Left lung (tissue), 14 donors: ENCODE data around the gene TGM4. TPM values are rescaled to one million over a fixed set of nuclear protein-coding genes. Genes with fewer than 3 reads are reported as not detected.

Experiments
- ATAC-seq: fragments of 200-7000 bp; cut with Tn5 transposase; one replicate; pipeline ENCODE4 v1.9.1; 2020; ENCODE audit warnings: moderate library complexity
- DNase-seq, 4 donors: peaks; one replicate each; pipeline ENCODE4 v3.0.0-alpha.2; 2013 to 2020
- H3K27ac ChIP-seq, 2 donors: fragments of 200-600 bp; sonication (generic) in 1 of 2; one replicate each; pipeline versions ENCODE4 v1.5.0 to v1.8.0; 2020 to 2021
- H3K27me3 ChIP-seq, 2 donors: fragments of 200-600 bp; sonication (generic) in 1 of 2; one replicate each; pipeline versions ENCODE4 v1.5.0 to v1.8.0; 2020 to 2021
- H3K36me3 ChIP-seq, 2 donors: fragments of 200-600 bp; sonication (generic) in 1 of 2; one replicate each; pipeline versions ENCODE4 v1.5.0 to v1.8.0; 2020 to 2021
- H3K4me1 ChIP-seq, 2 donors: fragments of 200-600 bp; one replicate each; pipeline ENCODE4 v1.8.0; 2021
- H3K4me3 ChIP-seq, 2 donors: fragments of 200-600 bp; sonication (generic) in 1 of 2; one replicate each; pipeline versions ENCODE4 v1.5.0 to v1.8.0; 2020 to 2021; ENCODE audit warnings: mild to moderate bottlenecking in 1 of 2
- H3K9me3 ChIP-seq, 2 donors: fragments of 200-600 bp; sonication (generic) in 1 of 2; one replicate each; pipeline versions ENCODE4 v1.5.0 to v1.8.0; 2020 to 2021
- CTCF ChIP-seq, 2 donors: fragments of 200-600 bp; sonication (generic) in 1 of 2; IDR thresholded peaks; one replicate each; pipeline versions ENCODE4 v1.5.0 to v1.8.0; 2021; ENCODE audit warnings: antibody characterized with exemption in 2 of 2
- intact Hi-C, 2 donors: fragments of 100-400 bp; cut with DNase I; formaldehyde crosslinking; loops; one replicate each; pipeline versions ENCODE4 v1.11.2 to v1.14.2; 2022
- long read RNA-seq, 12 donors: library from polyadenylated mRNA in 2 of 12; unstranded in 2 of 12; transcript quantifications; one replicate each; pipeline ENCODE4 v2.0.0 and lab custom pipeline, GENCODE V29; 2019 to 2026
- polyA plus RNA-seq, 6 donors: library from polyadenylated mRNA; unstranded; fragments of 120-200 nt; gene quantifications; one replicate each; pipeline ENCODE4 v1.2.1, GENCODE V29; 2013; ENCODE audit not compliant: insufficient read length in 6 of 6
- total RNA-seq, 2 donors: library from RNA; stranded (reverse); fragmentation: NEBNext Ultra II Directional; extraction: Animal tissue kit (Norgen Biotek cat#: 25700); gene quantifications; one replicate each; pipeline ENCODE4 v1.2.1, GENCODE V29; 2021
- donor health status: DM: no; HTN: yes; CAD: no.
- donor health status: DM: no; HTN: no; CAD: no.

Gene TGM4
- total RNA-seq (not detected), polyA plus RNA-seq (under 1 TPM in 5 of 6 donors, not detected in 1; 0.06 to 0.14 (median 0.06) TPM)
- long read RNA-seq, donor 1 = 0 reads
- long read RNA-seq, donor 2 = 0 reads
- long read RNA-seq, donor 3 = 0 reads
- long read RNA-seq, donor 4 = 0 reads
- long read RNA-seq, donor 5 = 0 reads
- long read RNA-seq, donor 6 = 0 reads
- long read RNA-seq, donor 7 = 0 reads
- long read RNA-seq, donor 8 = 0 reads
- long read RNA-seq, donor 9 = 0 reads
- long read RNA-seq, donor 10 = 0 reads
- long read RNA-seq, donor 11 = 0 reads
- long read RNA-seq, donor 12 = 0 reads

- H3K27me3 ChIP-seq = no peaks in the 10 kb centered on the region
- no peaks in the 10 kb centered on the region for H3K4me1 ChIP-seq
- H3K36me3 ChIP-seq = no peaks in the 10 kb centered on the region
- no peak for TF ChIP-seq CTCF (IDR thresholded peaks at IDR 0.05)
- no peaks in the 10 kb centered on the region for H3K9me3 ChIP-seq
- no peak within 1 kb of the TSS for H3K27ac ChIP-seq
- intact Hi-C loops = no loop called here
- DNase-seq (no peak), ATAC-seq (no peak)
- no peak within 1 kb of the TSS for H3K4me3 ChIP-seq
These were observed at the start of gene TGM4 for GRCh38 chr3:44874308-44874707. Gene TGM4, plus strand, starts transcription at chr3:44874608. Its CDS starts 71 bp downstream, at chr3:44874679.

DNA sequence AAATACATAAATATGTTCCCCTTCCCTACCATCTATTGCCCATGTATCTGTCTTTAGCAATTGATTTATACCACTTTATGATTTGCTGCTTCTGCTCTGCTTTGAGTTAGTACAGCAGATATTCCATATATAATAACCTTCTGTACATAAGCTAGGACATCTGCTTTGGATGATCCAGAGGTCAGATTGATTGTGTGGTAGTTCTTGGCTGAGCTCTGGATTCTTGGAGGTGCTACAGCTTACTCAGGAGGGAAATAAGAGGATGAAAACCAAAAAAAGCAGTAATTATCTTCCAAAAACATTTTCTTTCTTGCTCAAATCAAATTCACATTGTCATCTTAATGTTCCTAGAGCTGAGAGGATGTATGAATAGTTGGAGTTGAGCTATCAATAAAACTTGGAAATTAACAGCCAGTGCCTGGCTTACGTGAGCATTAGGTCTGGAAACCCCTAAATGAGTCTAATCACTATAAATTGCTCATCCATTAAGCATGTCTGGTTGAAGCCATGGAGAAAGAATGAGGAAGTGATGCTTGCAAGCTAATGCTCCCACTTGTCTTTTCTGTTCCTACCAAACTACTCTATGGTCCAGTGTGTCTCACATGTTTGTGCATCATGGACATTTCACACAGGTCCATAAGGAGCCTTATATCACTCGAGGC lies 49.0 kb upstream of the TGM4 start:
- ATAC-seq = no peak
- no peak overlapping the region for H3K4me3 ChIP-seq
- intact Hi-C loops = no loop called here

DNA sequence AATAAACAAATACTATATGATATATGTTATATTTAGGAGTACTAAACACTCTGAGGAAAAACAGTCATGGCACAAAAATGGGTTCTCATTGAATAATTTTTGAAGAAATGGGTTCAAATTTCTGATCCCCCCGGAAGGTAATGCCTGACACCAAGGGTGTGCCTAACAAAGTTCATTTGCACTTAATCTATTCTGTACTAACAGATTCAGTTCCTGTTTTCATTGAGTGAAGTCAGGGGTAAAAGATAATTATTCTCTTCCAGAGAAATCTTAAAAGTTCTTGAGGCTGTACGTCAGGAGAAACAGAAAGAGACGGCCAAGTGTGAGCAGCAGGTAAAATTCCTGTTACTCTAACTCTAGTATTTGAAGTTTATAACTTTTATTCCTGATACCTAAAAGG lies 47.2 kb upstream of the TGM4 start:
- TF ChIP-seq CTCF (IDR thresholded peaks at IDR 0.05) = no peak
- Histone ChIP-seq H3K36me3 (peaks cover 0 to 19% of the 10 kb centered on the region in 2 donors), H3K27ac (no peak overlapping the region), H3K4me3 (no peak overlapping the region), H3K27me3 (no peaks in the 10 kb centered on the region), H3K4me1 (no peaks in the 10 kb centered on the region), H3K9me3 (no peaks in the 10 kb centered on the region)
- DNase-seq (no peak), ATAC-seq (no peak)
- intact Hi-C loops = no loop called here

More for the DNA sequence above, 49.0 kb upstream of the TGM4 start:
- no peak for TF ChIP-seq CTCF (IDR thresholded peaks at IDR 0.05)
- DNase-seq = no peak
- H3K36me3 ChIP-seq = peaks cover 0 to 9% of the 10 kb centered on the region in 2 donors
- no peak overlapping the region for H3K27ac ChIP-seq
- H3K27me3 ChIP-seq = no peaks in the 10 kb centered on the region
- no peaks in the 10 kb centered on the region for H3K9me3 ChIP-seq
- H3K4me1 ChIP-seq = no peaks in the 10 kb centered on the region

- Histone ChIP-seq H3K36me3 (peaks cover 0 to 22% of the 10 kb centered on the region in 2 donors), H3K9me3 (peaks cover 0 to 9% of the 10 kb centered on the region in 2 donors), H3K27ac (no peak overlapping the region), H3K4me1 (no peaks in the 10 kb centered on the region), H3K27me3 (no peaks in the 10 kb centered on the region), H3K4me3 (no peak overlapping the region)
- no peak for TF ChIP-seq CTCF (IDR thresholded peaks at IDR 0.05)
- ATAC-seq (no peak), DNase-seq (no peak)
- intact Hi-C loops = no loop called here
These were observed 43.2 kb upstream of the TGM4 start for GRCh38 chr3:44831232-44831631.

GRCh38 chr3:44832032-44832431 lies 42.4 kb upstream of the TGM4 start:
- H3K36me3 ChIP-seq = peaks cover 0 to 28% of the 10 kb centered on the region in 2 donors
- H3K27ac ChIP-seq = no peak overlapping the region
- no peaks in the 10 kb centered on the region for H3K27me3 ChIP-seq
- no peak for TF ChIP-seq CTCF (IDR thresholded peaks at IDR 0.05)
- H3K4me3 ChIP-seq = no peak overlapping the region
- H3K4me1 ChIP-seq = no peaks in the 10 kb centered on the region
- no peak for ATAC-seq
- DNase-seq = no peak
- intact Hi-C loops = no loop called here
- H3K9me3 ChIP-seq = peaks cover 0 to 17% of the 10 kb centered on the region in 2 donors
